NCI-H1105 (cell line): ENCODE results near the gene VLDLR.
"Not testable (repeated sequence)": the region's sequence is repeated elsewhere in the genome, so short reads cannot be mapped to it uniquely, and the experiment has no call there.

ENCODE experiments used
- DNase-seq: peaks from one replicate; lab custom pipeline; 2025; lab: John Stamatoyannopoulos, UW

The VLDLR gene

DNA sequence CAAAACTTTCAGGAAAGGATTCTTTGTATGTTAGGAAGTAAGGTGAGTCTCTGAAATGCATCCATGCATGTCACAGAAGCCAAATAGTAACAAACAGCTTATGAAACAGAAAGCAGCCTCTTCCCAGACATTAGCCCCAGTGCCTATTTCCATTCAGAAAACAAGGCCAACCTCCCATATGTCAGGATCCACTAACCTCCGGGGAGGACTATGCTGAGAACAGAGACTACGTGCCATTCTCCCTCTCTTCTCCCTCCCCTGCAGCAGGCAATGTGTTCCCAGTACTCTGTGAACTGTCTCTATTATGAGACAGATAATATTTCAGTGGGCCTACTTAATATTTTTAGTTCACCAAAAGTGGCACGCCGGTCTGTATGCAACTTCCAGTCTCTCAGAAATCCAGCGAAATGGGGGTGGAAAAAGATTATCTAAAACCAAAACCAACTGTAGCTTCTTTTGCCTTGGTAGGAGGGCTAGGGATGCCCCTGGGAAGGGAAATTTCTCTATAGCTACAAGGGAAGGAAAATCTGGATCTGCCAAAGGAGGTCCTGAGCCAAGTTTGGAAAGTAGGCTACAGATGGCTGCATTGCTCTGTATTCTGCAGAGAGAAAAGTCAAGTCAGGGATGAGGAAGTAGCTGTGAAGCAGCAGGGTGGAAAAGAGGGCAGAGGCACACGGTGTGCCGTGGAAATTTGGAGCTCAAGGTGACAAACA, 42.0 kb downstream of the VLDLR start:
- no peak for DNase-seq

- DNase-seq = no peak
These were observed 42.8 kb downstream of the VLDLR start for GRCh38 chr9:2664174-2665065.

DNA sequence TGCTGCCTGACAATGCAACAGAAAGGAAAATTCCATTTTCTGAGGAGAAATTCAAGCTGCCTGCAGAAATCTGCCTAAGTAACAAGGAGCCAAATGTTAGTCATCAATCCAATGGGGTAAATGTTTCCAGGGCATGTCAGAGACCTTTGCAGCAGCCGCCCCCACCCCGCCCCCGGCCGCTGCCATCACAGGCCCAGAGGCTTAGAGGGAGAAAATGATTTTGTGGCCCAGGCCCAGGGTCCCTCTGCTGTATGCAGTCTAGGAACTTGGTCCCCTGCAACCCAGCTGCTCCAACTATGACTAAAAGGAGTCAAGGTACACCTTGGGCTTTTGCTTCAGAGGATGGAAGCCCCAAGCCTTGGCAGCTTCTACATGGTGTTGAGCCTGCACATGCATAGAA, 45.0 kb downstream of the VLDLR start:
- DNase-seq = no peak

DNA sequence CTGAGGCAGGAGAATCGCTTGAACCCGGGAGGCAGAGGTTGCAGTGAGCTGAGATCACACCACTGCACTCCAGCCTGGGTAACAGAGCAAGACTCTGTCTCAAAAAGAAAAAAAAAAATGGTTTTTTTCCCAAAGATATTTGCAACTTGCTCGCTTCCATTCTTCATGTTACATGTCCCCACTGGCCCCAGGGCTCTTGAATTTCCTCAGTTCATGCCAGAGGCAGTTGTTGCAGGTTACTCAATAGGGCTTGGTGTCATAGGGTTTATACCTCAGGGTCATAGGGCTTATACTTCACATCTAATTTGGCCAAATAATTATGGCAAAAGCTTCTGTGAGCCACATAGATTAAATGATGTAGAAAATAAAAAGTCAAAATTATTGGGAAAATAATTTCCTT, 51.6 kb downstream of the VLDLR start:
- DNase-seq = no peak

DNA sequence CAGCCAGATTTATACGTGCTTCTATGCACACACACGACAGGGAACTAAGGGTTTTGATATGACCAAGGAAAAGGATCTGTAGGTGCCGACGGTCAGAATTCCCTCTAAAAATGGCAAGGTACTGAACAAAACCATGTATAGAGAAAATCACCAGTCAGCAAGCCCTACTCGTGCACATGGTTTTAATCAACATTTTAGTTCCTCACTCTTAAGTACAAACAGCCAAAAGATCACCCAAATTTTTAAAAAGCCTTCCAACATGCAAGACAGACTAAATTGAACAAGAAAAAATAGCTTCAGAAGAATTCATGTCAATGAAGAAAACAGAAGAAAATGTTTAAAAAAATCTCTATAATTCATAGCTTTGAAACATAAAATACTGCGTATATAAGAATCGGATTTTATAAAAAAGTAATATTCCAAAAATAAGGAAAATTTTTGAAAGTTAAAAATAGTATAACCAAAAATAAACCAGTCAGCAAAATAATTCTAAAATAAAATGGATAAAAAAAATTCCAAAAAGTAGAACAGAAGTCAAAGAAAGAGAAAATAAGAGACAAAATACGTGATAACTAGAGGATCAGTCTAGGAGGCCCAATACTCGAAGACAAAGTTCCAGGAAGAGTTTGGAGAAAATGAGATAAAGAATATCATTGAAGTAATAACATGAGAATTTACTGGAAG, 52.7 kb downstream of the VLDLR start:
- no peak for DNase-seq

- DNase-seq = no peak
These were observed 54.2 kb downstream of the VLDLR start for GRCh38 chr9:2675834-2676233.

- peak; percentile 70 for DNase-seq
These were observed 54.9 kb downstream of the VLDLR start for GRCh38 chr9:2676466-2676865.

DNA sequence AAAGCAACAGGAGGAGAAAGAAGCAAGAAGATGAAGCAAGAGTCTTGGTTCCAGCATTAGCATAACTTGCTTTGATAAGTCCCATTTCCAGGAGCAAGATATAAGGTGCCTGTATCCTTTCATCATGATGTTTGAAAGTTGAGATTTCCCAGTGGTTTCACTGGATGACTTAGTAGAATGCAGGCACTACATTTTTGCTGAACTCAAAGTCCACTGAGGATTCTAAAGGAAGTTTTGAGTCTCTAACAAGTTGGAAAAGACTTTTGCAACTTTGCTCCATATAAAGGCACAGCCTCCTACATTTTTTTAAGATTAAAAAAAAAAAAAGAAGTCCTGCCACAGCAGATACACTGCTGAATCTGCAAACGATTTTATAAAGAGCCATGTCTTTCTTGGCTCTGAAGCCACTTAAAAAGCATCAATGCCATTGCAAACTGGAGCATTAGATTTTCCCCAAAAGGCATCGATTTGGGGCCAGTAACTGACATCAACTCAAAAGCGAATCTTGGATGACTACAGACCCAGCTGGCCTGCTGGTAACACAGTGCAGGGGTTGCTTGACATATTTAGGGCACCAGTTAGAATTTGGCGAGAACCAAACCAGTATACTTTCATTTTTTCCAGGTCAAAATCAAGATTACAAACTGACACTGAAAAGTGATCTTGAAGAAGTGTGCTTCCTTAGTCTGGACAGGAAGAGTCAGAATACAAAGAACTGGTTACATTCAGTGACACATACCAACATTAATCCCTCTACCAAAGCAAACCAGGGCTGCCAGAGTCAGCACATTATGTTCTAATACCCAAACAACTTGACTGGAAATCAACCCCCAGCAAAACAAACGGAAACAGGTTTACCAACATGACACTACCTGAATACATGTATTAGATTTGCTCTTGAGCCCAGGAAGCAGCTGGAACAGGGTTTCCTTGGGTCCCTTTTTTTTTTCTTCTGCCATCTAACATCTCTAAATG, 56.6 kb downstream of the VLDLR start:
- no peak for DNase-seq

DNA sequence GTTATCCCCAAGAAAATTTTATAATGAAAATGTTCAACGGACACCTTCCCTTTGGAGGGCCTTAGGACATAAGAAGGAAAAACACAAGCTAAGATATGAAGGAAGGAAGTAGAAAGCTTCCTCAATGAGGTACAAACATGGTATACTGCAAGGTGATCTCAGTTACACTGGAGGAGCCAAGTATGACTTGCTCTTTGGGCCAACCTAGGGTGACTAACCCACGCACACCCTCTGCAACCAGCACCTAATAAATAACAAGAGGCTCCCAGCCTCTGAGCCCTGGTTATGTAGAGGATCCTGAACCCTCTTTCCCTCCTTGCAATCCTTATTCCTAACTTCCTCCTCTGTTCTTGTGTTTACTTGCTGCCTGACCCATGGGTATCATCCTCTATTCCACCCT, 57.4 kb downstream of the VLDLR start:
- DNase-seq = no peak

DNA sequence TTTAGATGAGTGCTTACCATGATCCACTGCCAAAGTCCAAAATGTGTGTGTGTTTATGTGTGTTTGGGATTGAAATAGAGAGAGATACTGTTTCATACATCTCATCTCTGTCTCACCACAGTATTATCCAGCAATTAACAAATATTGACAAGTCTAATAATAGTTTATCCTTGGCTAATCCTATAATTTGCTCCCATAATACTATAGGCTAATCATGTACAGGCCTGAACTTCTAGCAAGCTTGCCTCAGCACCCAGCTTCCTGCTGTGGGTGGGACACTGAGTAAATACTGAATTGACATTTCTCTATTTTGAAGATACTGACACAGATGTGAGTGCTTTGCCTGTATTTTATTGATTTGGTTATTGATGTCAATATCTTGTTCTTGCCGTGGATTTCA, 60.4 kb downstream of the VLDLR start:
- no peak for DNase-seq

GRCh38 chr9:2686911-2687310, 65.3 kb downstream of the VLDLR start:
- DNase-seq = no peak

- DNase-seq = no peak
These were observed 67.0 kb downstream of the VLDLR start for GRCh38 chr9:2688636-2689035.

- no peak for DNase-seq
These were observed 69.6 kb downstream of the VLDLR start for GRCh38 chr9:2691212-2691611.

DNA sequence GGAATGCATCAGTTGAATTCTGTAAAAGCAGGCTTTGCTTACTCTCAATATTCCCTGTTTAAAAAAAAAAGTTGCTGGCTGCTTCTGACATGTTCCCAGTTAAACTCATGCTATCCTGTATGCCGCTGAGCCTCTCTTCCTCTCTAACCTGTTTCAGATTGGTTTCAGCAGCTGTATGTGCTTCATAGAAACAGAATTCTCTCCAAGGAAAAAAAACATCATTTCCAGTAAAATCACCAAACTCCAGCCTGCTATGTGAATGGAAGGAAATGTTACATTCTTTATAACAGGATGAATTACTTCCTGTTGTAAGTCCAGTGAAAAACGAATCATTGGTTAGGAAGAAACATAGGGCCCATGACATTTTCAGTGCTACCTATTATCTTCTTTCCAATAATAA, 70.0 kb downstream of the VLDLR start:
- DNase-seq = no peak

DNA sequence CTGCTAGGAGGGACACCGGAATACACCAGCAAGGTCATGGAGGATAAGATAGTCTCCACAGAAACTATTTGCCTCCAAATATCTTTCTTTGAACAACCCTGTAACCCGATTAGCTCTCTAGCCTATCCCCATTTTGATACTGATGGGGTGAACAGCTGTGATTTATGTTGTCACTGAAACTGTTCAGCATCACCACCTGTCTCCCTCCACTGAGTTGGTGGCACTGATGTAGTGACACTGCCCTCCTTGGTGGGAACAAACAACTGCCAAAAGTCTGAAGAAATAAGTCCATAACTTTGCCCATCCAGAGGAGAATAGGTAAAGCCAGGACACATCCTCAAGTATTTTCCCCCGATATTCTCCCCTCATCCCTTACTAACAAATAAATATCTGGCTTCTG, 71.5 kb downstream of the VLDLR start:
- no peak for DNase-seq

DNA sequence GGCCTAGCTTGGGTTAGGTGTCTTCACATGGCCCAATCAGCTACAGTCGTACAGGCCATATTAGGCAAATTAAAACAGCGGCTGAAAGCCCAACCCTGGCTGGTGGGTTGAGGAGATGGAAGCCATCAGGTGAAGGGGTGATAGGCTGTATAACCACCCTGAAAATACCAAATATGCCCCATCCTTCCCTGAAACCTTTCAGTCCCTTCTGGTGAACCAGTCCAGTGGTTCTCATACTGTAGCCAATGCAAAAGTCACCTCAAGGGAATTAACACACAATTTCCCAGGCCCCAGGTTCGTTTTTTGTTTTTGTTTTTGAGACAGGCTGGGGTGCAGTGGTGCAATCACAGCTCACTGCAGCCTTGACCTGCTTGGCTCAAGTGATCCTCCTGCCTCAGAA, 75.9 kb downstream of the VLDLR start:
- DNase-seq = no peak

- DNase-seq = no peak
These were observed 78.8 kb downstream of the VLDLR start for GRCh38 chr9:2700398-2700797.

DNA sequence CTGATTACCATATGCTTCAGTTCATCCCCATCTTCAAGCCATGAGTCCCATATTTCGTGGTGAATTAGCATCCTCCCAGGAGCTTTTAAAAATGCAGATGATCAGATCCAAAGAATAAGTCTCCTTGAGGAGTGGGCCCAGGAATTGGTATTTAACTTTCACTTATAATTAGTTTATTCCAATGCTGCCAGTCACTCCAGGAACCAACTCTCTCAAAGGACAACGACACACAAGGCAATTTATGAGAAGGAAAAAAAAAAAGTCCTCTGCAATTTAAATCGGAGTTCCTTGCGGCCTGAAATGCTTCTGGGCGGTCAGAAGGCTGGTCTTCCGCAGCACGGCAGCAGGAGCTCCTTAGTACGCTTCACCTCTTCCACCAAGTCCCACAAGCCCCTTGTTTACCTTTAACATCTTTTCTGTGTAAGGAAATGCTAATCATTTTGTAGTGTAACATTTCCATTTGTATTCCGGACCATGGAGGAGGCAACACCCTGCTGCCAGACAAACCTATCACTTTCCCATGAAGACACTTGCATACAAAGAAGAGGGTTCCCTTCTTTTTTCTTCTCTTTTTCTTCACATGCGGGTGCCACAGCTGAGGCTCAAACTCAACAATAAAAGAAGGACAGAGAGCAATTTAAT, 79.4 kb downstream of the VLDLR start:
- DNase-seq = no peak

DNA sequence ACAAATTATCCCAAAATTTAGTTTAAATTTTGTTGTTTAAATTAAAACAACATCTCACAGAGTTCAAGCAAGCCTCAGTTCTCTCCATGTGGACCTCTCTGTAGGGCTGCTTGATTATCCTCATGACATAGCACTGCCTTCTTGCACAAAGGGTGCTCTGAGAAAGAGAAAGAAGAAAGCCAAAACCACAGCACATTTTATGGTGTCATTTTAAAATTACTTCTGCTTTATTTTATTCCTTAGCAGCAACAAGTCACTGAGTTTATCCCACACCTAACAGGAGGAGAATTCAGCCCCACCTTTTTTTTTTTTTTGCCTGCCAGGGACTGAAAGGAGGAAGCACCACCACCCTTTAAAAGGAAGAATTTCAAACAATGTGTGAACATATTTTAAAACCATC, 82.9 kb downstream of the VLDLR start:
- no peak for DNase-seq

GRCh38 chr9:2707256-2707655, 85.7 kb downstream of the VLDLR start:
- DNase-seq = not testable (repeated sequence)
